Measurements from ENCODE around the gene ADAMTS17. TPM values are rescaled to one million over a fixed set of nuclear protein-coding genes. Genes with fewer than 3 reads are reported as not detected.
"Not testable (repeated sequence)": the region's sequence is repeated elsewhere in the genome, so short reads cannot be mapped to it uniquely, and the experiment has no call there.

Gene ADAMTS17
- total RNA-seq, 1 donor, result 7.6 TPM

DNA sequence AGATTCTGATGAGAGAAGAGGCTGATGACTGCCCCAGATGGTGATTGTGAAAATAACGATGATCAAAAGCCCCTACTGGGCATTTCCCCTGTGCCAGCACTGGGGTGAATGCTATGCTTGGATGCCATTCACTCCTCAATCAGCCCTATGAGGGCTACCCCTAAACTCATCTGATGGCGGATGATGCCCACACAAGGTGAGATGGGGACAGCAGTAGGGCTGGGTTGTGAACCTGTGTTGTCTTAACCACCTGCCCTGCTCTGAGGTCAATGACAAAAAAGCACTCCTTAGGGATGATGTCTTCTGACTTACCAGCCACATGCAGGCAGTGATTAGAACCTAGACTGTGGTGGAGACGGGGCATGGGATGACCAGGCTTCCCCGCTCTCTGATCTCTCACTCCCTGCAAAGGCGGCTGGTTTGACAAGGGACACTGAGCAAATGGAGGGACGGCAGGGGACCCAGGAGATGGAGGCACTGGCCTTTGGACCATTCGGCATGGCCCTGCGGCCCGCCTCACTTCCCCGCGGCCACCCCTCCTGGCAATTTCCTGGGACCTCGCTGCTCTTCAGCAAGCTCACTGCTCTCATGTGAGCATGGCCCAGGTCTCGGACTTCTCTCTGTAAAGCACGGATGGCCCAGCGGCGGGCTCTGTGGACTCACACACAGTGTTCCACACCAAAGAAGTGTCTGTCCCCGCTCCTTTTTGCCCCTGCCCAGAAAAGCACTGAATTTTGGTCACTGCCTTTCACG is 357.1 kb downstream of the ADAMTS17 start:
- H3K4me1 ChIP-seq (ENCODE audit: insufficient read depth, low read length), result no peaks in the 10 kb centered on the region

DNA sequence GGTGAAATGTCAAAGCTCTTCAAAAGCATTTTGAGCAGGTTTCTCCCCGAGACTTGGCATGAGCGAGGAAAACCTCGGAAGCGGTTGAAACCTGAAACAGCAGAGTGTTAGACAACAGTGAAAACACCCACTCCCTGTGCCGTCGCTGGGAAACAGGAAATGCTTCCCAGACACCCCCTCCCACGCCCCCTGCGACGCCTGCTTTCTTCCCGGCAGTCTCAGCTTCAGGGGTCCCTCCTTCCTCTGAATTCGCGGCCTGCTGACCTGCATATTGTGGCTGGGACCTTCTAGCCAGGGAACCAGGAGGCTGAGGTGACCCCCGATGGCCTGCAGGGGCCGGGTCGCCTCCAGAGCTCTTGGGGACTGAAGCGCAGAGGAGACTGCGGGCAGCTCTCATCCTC is 357.9 kb downstream of the ADAMTS17 start:
- H3K4me1 ChIP-seq (ENCODE audit: insufficient read depth, low read length), result no peaks in the 10 kb centered on the region
- H3K9me3 ChIP-seq (ENCODE audit: low read depth, low read length), result no peaks in the 10 kb centered on the region
- peaks cover 4% of the 10 kb centered on the region for H3K27me3 ChIP-seq (ENCODE audit: insufficient read depth, low read length)
- H3K4me3 ChIP-seq (ENCODE audit: low read length), result no peak overlapping the region

More for the DNA sequence above, 357.1 kb downstream of the ADAMTS17 start:
- Histone ChIP-seq H3K4me3 (ENCODE audit: low read length) (no peak overlapping the region), H3K9me3 (ENCODE audit: low read depth, low read length) (no peaks in the 10 kb centered on the region), H3K27me3 (ENCODE audit: insufficient read depth, low read length) (peaks cover 4% of the 10 kb centered on the region)

DNA sequence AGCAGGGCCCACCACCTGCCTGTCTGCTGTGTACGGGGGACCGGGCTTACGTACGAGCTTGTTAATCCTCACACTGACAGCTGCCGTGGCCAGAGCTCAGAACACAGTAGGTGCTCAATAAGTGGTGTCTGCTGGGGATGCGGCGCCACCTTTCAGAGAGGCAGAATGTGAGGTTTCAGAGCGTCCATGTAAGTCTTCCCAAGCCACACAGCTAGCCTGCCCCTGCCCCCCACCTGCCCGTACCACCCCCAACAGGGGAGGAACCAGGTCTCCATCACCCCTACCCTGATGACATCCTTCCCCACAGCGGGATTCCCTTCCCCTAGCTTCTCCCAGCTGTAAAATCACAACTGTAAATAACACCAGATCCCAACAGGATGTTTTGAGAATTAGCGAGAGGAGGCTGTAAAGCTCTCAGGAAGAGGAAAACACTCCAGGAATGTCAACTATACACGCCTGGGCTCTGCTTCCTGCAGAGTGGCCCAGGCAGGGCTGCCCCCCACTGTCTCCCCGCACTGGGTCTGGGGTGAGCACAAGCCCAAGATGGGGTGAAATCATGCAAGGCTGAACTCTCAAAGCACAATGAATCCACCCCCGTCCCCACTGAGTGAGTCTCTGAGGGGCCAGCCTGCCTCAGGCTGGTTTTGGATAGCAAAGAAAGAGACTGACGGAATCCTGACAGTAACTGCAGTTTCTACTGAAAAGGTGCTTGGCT is 358.4 kb downstream of the ADAMTS17 start:
- H3K27me3 ChIP-seq (ENCODE audit: insufficient read depth, low read length), result peaks cover 4% of the 10 kb centered on the region
- H3K4me3 ChIP-seq (ENCODE audit: low read length), result no peak overlapping the region
- H3K4me1 ChIP-seq (ENCODE audit: insufficient read depth, low read length), result no peaks in the 10 kb centered on the region
- H3K9me3 ChIP-seq (ENCODE audit: low read depth, low read length), result no peaks in the 10 kb centered on the region

DNA sequence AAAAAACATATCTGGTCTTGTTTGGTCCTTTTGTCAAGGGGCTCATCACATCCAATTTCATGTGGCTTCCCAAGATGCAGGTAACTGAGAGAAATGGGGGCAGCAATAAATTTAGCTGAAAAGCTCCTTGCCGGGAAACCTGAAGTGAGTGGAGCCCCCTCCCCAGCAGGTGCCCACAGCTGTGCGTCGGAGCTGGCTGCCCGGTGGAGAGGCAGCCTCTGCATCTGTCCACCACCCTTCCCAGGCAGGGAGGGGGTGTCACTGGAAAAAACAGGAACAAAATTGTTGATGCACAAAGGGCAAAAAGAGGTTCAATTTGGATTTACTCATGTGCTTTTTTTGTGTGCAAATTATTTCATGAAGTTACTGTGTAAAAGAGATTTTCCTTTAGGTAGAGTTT is 359.1 kb downstream of the ADAMTS17 start:
- Histone ChIP-seq H3K9me3 (ENCODE audit: low read depth, low read length) (no peaks in the 10 kb centered on the region), H3K4me1 (ENCODE audit: insufficient read depth, low read length) (no peaks in the 10 kb centered on the region), H3K27me3 (ENCODE audit: insufficient read depth, low read length) (peaks cover 4% of the 10 kb centered on the region), H3K4me3 (ENCODE audit: low read length) (no peak overlapping the region)

DNA sequence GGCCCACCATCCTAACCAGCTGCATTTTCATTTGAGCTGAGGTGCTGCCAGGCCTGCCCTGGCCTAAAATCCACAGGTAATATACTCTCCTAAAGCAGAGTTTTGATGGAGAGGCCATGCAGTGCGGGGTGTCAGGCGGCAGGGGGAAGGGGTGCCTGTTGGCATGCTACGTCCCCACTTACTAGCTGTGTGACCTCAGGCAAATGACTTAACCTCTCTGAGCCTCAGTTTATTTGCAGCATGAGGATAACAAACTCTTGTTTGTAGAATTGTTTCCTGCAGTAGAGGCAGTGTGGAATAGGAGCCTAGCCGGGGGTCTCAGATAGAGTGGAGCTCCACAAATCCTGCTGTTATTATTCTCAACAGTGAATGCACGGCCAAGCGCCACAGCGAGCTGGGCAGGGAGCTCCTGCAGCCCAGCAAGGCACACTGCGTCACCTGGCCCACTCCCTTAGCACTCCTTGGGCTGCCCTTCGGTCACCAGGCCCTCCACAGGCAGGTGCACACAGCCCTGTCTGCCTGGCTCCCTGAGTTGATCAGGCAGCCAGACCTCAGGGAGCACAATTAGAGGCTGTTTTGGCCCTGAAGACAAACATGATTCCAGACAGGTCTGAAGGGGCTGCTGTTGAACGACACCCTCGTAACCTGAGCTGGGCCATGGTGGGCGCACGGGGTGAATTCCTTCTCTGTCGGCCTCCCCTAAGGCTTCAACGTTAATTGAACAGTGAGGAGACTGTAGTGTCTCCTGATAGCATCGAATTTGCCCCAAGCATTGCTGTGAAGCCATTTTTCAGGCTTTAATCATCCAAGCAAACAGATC is 359.7 kb downstream of the ADAMTS17 start:
- no peaks in the 10 kb centered on the region for H3K4me1 ChIP-seq (ENCODE audit: insufficient read depth, low read length)
- H3K4me3 ChIP-seq (ENCODE audit: low read length), result no peak overlapping the region
- peaks cover 4% of the 10 kb centered on the region for H3K27me3 ChIP-seq (ENCODE audit: insufficient read depth, low read length)
- H3K9me3 ChIP-seq (ENCODE audit: low read depth, low read length), result no peaks in the 10 kb centered on the region

DNA sequence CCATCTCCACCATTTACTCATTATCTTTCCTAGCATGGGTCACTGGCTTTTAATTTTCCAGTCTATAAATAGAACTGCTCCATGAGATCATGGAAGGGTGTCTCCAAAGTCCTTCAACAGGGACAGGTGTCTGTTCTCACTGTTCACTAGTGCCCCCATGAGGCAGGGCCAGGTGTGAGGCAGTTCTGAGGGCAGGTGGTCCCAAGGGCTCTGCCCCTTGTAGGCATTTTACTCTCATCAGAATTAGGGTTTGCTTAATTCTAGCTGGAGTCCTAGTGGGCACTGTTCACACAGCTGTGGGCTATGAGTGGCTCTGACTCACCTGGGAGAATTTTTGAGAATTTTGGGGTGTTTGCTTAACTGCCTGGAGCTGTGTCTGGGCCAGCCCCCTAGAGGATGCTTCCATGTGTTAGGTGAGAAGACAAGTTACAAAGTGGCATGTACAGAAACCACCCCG is 360.6 kb downstream of the ADAMTS17 start:
- H3K4me3 ChIP-seq (ENCODE audit: low read length), result no peak overlapping the region
- peaks cover 4% of the 10 kb centered on the region for H3K27me3 ChIP-seq (ENCODE audit: insufficient read depth, low read length)
- H3K9me3 ChIP-seq (ENCODE audit: low read depth, low read length), result no peaks in the 10 kb centered on the region
- no peaks in the 10 kb centered on the region for H3K4me1 ChIP-seq (ENCODE audit: insufficient read depth, low read length)

DNA sequence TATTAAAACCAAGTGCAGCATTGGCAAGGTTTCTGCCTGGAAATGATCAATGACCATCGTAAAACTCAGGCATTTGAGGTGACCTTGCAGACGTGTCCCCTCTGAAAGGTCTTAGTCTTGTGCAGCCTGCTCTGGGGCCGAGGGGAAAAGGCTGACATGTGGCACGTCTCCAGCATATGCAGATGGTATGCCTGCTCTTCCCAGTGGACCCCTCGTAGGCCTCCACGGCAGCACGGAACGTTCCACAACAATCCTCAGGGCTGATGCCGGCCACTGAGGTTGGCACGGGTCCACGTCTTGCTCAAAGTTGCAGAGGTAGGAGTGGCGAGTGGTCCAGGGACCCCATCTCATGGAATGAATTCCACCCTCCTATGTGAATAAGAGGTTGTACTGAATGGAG is 361.0 kb downstream of the ADAMTS17 start:
- H3K9me3 ChIP-seq (ENCODE audit: low read depth, low read length), result no peaks in the 10 kb centered on the region
- peaks cover 4% of the 10 kb centered on the region for H3K27me3 ChIP-seq (ENCODE audit: insufficient read depth, low read length)
- no peak overlapping the region for H3K4me3 ChIP-seq (ENCODE audit: low read length)
- no peaks in the 10 kb centered on the region for H3K4me1 ChIP-seq (ENCODE audit: insufficient read depth, low read length)

DNA sequence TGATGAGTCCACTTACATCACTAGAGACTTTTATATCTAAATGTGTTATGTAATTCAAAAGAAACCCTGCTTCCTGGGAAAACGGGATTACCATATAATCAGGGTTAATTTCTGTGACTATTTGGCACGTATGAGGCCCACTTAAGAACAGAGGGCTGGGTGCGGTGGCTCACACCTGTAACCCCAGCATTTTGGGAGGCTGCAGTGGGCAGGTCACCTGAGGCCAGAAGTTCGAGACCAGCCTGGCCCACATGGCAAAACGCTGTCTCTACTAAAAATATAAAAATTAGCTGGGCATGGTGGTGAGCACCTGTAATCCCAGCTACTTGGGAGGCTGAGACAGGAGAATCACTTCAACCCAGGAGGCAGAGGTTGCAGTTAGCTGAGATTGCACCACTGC is 361.9 kb downstream of the ADAMTS17 start:
- H3K9me3 ChIP-seq (ENCODE audit: low read depth, low read length); H3K4me3 ChIP-seq (ENCODE audit: low read length); H3K27me3 ChIP-seq (ENCODE audit: insufficient read depth, low read length); H3K4me1 ChIP-seq (ENCODE audit: insufficient read depth, low read length): not testable (repeated sequence)

DNA sequence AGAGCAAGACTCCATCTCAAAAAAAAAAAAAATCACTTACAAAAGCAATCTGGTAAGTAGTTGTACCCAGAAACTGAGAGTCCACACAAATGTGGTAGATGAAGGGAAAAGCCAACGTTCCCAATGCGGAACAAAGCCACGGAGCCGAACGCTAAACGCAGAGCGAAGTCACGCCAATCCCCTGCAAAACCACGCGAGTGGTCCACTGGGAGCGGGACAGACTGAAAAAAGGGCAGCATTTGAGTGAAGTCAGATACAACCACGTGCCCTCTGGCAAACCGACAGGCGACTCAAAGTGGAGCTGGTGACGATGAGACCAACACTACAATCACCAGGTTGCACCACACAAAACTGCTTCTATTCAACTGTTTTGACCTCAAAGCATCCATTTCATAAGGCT is 362.4 kb downstream of the ADAMTS17 start:
- no peak overlapping the region for H3K4me3 ChIP-seq (ENCODE audit: low read length)

DNA sequence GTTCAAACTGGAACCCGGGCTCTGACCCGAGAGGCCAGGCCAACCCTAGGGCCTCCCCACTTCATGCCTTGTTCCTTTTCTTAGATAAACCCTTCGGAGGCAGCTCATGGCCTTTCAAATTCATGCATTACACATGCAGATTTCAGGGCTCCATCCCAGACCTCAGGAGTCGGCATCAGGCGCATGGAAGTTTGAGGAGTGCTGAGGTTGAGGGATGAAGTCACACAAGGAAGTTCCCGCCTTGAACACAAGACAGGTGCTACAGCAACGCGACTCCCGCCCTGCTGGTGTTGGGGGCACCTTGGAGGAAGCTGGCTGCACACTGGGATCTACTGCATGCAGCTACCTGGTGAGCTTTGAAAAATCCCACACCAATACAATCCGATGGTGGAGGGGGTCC is 363.3 kb downstream of the ADAMTS17 start:
- Histone ChIP-seq H3K4me3 (ENCODE audit: low read length) (no peak overlapping the region), H3K9me3 (ENCODE audit: low read depth, low read length) (no peaks in the 10 kb centered on the region), H3K4me1 (ENCODE audit: insufficient read depth, low read length) (no peaks in the 10 kb centered on the region), H3K27me3 (ENCODE audit: insufficient read depth, low read length) (peaks cover 1% of the 10 kb centered on the region)

More for the DNA sequence above, 362.4 kb downstream of the ADAMTS17 start:
- peaks cover 4% of the 10 kb centered on the region for H3K27me3 ChIP-seq (ENCODE audit: insufficient read depth, low read length)
- H3K4me1 ChIP-seq (ENCODE audit: insufficient read depth, low read length), result no peaks in the 10 kb centered on the region
- H3K9me3 ChIP-seq (ENCODE audit: low read depth, low read length), result no peaks in the 10 kb centered on the region

DNA sequence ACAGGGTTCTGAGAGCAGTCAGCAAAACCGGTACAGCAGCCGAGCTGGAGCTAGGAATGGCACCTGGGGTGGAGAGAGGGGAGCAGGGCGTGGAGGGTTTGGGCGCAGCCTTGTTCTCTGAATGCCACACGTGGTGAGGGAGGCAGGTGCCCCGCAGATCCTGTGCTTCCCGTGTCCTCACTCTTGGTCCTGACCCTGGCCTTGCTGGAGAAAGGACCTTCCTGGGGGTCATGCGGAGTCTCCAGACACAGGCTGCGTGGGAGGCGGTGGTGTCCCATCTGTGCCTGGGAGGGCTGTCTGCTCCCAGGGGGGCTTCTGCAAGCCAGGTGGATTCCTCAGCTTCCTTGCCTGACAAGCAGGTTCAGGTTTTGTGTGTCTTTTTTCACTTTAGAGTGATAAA is 363.8 kb downstream of the ADAMTS17 start:
- no peaks in the 10 kb centered on the region for H3K9me3 ChIP-seq (ENCODE audit: low read depth, low read length)
- no peak overlapping the region for H3K4me3 ChIP-seq (ENCODE audit: low read length)
- H3K4me1 ChIP-seq (ENCODE audit: insufficient read depth, low read length), result no peaks in the 10 kb centered on the region
- no peaks in the 10 kb centered on the region for H3K27me3 ChIP-seq (ENCODE audit: insufficient read depth, low read length)

DNA sequence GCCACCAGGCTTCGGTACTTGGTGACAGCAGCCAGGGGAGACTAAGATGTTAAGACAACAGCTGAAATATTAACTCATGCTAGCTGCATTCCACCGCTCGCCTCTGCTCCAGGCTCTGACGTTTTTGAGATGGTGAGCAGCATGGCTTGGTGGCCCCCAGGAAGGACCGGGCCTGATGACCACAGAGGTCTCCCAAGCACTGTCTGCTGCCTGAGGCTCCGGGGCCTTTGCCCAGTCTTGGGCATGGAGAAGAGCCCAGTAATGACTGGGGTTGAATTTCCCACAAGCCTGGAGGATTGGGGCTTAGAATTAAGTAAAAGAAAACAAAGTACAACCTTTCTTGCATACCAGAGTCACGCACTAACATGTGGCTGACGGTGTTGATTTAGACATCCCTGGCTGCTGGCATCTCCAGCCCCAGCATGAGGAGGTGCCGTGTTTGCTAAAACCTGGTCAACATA is 364.9 kb downstream of the ADAMTS17 start:
- H3K4me1 ChIP-seq (ENCODE audit: insufficient read depth, low read length), result no peaks in the 10 kb centered on the region
- no peak overlapping the region for H3K4me3 ChIP-seq (ENCODE audit: low read length)
- no peaks in the 10 kb centered on the region for H3K9me3 ChIP-seq (ENCODE audit: low read depth, low read length)
- H3K27me3 ChIP-seq (ENCODE audit: insufficient read depth, low read length), result no peaks in the 10 kb centered on the region

DNA sequence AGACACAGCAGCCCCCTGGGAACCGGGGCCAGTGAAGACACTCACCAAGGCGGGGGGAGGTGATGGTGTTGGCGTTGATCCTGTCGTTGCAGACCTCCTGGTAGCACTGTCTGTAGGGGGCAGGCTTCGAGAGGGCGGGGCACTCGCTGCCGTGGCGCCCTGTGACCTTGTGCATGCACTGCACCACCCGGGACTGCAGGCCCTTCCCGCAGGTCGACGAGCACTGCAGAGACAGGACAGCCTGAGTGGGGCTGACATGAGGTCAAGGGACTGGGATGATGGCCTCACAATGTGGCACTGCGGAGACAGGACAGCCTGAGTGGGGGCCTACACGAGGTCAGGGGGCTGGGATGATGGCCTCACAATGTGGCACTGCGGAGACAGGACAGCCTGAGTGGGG is 365.8 kb downstream of the ADAMTS17 start:
- Histone ChIP-seq H3K27me3 (ENCODE audit: insufficient read depth, low read length) (no peaks in the 10 kb centered on the region), H3K4me1 (ENCODE audit: insufficient read depth, low read length) (no peaks in the 10 kb centered on the region), H3K4me3 (ENCODE audit: low read length) (no peak overlapping the region), H3K9me3 (ENCODE audit: low read depth, low read length) (no peaks in the 10 kb centered on the region)

DNA sequence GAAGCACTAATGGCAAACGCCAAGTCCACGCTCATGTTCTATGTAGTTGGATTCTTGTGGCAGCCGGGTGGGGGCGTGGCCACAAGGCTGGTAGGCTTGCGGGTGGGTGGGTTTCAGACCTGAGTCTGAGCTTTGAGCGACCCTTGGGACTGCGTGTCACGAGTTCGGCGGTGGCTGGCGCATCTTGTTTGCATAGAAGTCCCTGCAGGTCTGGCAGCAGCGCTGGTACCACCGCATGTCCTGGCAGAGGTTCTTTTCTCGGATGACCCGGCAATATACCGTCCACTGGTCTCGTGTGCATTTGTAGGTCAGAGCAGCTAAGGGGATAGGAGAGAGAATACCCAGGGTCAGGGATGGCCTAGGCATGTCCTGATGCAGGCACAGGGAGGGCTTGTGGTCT is 367.5 kb downstream of the ADAMTS17 start:
- no peaks in the 10 kb centered on the region for H3K9me3 ChIP-seq (ENCODE audit: low read depth, low read length)
- H3K27me3 ChIP-seq (ENCODE audit: insufficient read depth, low read length), result no peaks in the 10 kb centered on the region
- no peaks in the 10 kb centered on the region for H3K4me1 ChIP-seq (ENCODE audit: insufficient read depth, low read length)
- H3K4me3 ChIP-seq (ENCODE audit: low read length), result no peak overlapping the region

DNA sequence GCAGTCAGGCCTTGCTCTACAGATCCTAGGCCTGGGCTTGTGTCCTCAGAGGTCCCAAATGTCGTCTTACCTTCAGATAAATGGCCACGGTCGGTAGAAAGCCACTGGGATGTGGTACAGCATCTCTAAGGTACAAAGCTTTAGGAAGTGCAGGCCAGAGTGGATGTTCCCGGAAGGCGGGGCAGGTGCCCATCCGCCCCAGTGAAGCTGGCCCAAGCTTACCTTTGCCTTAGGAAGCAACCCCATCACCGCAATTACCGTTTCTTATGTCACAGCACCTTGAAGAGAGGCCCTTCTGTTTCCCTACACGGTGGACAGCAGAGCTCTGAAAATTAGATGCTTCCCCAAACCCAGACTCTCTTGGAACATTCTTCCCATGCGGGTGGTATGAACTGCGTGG is 368.4 kb downstream of the ADAMTS17 start:
- H3K4me1 ChIP-seq (ENCODE audit: insufficient read depth, low read length), result no peaks in the 10 kb centered on the region

More for the DNA sequence above, 368.4 kb downstream of the ADAMTS17 start:
- Histone ChIP-seq H3K4me3 (ENCODE audit: low read length) (no peak overlapping the region), H3K27me3 (ENCODE audit: insufficient read depth, low read length) (no peaks in the 10 kb centered on the region), H3K9me3 (ENCODE audit: low read depth, low read length) (no peaks in the 10 kb centered on the region)
